NCI-H146 (cell line): ENCODE results near the gene ZDHHC13.

Source experiments
- DNase-seq: peaks from one replicate; lab custom pipeline; 2025; lab: John Stamatoyannopoulos, UW

The ZDHHC13 gene, protein sequence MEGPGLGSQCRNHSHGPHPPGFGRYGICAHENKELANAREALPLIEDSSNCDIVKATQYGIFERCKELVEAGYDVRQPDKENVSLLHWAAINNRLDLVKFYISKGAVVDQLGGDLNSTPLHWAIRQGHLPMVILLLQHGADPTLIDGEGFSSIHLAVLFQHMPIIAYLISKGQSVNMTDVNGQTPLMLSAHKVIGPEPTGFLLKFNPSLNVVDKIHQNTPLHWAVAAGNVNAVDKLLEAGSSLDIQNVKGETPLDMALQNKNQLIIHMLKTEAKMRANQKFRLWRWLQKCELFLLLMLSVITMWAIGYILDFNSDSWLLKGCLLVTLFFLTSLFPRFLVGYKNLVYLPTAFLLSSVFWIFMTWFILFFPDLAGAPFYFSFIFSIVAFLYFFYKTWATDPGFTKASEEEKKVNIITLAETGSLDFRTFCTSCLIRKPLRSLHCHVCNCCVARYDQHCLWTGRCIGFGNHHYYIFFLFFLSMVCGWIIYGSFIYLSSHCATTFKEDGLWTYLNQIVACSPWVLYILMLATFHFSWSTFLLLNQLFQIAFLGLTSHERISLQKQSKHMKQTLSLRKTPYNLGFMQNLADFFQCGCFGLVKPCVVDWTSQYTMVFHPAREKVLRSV

DNA sequence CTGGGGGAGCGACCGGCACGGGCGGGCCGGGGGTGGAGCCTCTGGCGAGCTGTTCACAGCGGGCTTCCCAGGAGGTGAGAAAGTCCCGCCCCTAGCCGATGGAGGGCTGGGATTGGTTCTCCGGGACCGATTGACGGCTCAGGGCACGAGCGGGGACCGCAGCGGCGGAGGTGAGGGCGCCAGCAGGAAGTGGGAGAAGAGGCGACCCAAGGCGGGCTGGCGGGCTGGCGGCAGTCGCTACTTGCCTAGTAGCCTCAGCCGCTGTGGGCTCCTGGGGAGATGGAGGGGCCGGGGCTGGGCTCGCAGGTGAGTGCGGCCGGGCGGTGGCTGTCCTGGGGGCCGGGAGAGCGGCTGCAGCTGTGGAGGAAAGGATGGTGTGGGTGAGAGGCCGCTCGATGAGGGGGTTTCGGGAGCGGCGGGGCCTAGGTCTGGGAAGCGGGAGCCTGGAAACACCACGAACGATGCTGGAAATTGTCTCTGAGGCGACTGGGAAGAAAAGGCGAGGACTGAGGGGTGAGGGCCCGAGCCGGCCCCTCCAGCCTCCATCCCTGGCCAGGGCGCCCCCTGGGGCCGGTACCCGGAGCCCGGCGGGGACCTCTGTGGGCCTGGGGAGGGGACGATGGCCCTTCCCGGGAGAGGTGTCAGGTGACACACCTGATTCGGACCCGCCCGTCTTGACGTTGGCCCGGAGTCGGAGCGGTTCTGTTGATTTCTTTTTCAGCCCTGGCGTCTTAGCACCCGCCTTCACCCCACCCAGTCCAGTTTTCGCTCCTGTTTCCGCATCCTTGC is at the start of gene ZDHHC13:
Gene ZDHHC13 (plus strand): TSS at position 198 of the 789 bp plus-strand sequence. CDS start 82 bp downstream, at position 280.
- peak; percentile 96 for DNase-seq

DNA sequence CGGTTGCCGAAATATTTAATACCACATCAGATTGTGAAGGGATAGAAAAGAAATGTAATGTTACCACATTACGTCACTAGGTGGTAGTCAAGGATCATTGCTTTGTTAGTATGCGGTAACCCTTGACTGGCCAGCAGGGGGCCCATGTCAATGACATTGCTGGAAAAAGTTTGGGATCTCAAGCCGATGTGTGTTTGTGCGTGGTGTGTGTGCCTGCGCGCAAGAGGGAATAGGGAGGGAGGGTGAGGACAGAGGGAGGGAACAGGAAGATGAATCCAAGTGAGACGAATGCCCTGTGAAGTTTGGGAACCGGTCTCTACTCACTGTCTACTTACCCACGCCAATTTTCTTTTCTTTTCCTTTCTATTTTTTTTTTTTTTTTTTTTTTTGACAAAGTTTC is 45.7 kb upstream of the ZDHHC13 start:
- peak; percentile 86 for DNase-seq

DNA sequence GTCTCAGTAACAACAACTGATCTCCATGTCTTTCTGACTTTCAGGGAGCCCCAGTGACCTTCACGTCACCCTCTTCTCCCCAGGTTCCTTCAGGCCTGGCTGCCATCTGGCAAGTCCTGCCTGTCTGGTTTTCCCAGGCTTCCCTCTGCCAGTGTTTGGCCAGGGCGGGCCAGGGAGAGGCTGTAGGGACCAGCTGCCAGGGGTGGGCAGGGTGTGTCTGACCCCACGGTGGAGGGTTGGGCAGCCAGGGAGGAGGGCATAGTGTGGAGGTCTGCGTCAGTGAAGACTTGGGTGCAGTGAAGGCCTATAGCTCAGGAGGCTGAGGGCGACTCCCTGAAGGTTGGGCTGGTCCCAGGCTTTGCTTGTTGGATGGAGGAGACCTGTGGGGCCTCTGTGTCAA is 44.5 kb upstream of the ZDHHC13 start:
- DNase-seq: no peak

DNA sequence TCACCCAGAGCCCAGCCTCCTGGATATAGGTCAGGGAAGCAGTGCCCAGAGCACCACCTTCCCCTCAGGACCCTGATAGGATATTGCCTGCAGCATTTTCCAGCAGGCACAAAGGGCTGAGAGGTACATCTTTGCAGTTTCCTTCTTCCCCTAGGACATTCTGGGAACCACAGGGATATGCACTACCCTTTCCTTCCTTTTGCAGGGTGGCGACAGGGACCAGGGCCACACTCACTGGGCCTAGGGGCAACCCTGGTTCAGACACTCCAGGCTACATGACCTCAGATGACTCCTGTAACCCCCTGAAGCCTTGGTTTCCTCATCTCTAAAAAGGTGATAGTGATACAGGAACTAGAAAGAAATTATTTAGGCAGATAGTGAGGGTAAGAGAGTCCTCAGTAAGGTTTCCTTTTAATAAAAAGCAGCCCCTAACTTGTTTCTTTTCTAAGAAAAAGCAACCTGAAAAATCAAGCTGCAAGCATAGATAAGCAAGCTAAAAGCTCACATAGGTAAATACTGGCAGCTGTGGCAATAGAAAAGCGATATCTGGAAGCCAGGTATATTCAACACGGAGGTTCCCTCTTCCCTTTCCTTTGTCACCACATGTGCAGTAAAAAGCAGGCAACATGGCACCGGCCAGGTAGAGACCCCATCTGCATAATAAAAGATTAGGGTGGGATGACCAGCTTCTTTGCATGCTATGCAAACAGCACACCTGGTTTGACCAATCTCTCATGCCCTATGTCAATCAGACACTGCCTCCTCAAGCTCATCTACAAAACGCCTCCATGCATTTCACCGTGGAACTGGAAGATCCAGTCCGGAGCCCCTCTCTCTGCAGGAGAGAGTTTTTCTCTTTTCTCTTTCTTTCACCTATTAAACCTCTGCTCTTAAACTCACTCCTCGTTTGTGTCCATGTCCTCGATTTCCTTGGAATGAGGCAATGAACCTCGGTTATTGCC is 43.2 kb upstream of the ZDHHC13 start:
- DNase-seq: peak; percentile 95

DNA sequence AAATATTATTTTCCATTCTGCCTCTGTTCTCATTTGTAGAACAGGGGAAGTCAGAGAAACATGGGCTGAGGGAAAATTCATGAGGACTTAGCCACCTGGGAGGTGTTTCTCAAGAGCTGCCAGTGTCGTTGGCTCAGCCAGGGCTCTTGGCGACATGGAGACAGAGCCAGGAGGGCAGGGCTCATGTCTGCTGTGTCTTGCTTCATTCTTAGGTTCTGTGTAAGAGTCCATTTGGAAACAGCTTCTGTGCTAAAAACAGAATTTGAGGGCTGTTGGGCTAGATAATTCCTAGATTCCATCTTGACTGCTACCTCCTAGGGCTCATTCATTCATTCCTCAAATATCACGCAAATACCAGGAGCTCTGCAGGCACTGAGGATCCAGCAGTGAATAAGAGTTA is 41.3 kb upstream of the ZDHHC13 start:
- no peak for DNase-seq

DNA sequence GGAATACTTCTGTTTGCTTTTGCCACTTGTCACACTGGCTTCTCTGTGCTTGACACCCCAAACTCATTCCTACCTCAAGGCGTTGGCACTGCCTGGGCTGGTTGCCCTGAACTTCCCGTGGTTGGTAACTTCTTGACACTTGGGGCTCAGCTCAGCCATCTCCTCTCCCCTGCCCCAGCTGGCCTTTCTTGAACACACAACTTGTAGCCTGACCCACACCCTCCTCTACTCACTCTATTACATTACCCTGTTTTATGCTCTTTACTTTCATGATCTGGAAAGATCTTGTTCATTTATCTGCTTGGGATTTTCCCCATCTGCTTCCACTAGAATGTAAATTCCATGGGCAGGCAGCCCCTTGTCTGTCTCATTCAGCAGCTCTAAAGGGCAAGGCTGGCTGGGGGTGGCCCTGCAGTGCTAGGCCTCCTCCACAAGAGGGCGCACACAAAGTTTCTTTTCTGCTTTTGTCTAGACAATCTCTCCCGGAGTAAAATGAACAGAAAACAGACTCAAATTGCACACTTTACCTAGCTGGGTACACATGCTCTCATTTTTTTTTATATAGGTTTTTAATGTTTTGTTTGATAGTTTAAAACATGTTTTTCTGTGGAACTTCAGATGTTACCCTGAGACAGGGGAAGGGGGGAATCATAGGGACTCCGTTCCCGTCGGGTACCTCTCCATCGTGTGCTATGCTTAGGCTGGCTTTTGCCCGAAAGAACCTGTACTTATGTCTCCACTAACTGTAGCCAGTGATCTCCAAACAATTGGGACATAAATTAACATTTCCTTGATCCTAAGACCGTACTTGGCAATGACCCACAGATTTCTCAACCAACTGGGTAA is 40.0 kb upstream of the ZDHHC13 start:
- peak; percentile 43 for DNase-seq

DNA sequence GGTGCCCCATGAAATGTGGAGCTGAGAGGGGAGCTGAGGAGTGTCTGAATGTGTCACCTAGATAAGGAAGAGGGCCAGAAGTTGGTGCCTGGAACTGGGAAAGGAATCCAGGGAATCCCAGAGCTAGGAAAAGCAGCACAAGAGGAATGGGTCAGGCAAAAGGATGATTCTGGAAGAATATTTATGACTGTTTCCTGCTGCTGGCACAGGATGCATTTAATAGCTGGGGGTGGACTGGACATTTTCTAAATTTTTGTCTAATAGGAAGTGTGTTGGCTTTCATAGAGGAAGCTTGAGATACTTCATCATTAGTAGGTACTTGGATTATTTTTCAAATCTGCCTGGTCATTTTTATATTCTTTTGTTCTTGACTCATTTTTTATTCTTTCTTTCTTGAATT is 39.0 kb upstream of the ZDHHC13 start:
- DNase-seq: no peak

DNA sequence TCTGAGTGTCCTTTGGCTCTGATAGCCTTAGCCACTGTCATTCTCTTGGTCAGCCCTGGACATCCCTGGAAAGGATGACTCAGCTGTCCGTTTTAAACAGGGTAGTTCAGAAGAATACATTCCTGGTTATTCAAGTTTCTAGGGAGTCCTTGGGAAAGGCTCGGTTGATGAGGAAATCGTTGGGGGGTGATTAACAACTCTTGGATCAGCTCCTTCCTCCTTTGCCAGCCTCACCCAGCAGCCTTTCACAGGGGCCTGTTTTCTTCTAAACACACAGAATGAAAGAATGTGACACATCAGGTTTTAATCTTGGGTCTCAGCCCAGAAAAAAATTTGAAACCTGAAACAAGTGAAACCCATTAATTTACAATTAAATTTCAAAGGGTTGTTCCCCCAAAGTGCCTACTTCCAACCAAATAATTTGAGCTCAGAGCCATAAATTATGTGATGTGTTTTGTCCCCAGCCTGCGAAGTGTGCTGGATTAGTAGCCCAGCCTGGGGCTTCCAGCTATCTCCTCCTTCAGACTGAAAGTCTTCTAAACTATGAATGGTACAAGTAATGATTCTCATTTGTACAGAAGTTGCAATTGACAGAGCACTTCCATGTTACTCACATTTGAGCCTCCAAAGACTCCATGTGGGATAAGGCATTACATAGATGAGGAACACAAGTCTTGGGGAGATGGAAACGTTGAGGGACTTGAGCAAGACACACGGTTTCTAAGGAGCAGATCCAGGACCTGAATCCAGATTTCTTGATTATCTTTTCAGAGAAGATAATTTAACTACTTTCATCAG is 37.1 kb upstream of the ZDHHC13 start:
- DNase-seq: no peak

DNA sequence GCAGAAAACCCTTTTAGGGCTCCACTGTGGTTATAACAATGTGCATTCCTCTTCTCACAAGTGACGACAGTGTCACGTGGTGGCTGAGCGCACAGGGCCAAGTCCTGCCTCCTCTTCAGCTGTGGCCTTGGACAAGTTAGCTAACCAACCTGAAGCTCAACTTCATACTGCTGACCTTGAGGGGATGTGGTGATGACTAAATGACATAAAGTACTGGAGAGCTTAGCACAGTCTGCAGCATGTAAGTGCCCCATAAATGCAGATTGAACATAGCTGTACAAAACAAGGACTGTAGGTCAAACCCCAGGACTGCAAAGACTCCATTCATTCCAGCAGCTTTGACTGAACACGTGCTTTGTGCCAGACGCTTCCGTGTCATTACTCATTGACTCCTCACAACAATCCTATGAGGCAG is 36.4 kb upstream of the ZDHHC13 start:
- DNase-seq: no peak

DNA sequence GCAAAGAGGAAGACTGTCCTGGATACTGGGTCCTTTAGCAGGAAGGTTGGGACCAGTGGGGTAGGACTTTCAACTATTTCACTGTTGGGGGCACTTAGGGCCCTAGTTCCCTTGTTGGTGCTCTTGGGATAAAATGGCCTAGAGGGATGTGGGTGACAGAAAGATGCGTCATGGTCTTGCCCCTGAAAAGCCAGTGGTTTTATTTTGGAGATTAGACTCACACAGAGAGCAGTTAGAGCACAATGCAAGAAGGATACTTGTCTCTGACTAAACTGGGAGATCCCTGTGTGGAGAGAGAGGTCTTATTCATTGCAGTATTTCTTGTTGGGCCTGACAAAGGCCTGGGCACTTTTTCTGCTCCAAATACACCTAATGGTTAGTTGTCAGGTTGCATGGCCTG is 33.8 kb upstream of the ZDHHC13 start:
- DNase-seq: no peak

DNA sequence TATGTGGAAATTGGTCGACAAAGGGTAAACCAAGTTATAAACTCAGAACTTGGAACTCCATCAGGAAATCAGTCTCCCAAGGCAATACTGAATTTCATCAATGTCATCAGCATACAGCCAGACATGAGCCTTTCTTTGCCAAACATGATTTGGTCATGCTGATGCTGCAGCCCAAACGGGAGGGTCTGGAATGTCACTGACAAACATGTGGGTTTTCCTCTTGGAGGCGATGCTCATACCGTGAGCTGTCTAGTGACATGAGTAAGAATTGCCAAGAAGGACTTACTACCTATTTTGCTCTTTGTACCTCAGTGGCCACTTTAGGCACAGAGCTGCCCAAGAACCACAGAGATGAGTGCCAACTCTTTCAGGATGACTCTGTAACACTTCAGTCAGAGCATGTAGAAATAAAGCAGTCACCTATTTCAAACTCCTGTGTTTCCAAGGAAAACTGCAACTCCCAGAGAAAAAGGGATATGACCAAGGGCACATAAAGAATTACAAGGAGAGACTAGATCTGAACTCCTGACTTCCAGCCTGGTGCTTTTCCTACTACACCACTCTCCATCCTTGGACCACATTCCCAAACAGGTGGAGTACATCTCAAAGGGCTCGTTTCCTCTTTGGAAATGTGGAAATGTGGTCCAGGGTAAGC is 32.2 kb upstream of the ZDHHC13 start:
- DNase-seq: no peak

DNA sequence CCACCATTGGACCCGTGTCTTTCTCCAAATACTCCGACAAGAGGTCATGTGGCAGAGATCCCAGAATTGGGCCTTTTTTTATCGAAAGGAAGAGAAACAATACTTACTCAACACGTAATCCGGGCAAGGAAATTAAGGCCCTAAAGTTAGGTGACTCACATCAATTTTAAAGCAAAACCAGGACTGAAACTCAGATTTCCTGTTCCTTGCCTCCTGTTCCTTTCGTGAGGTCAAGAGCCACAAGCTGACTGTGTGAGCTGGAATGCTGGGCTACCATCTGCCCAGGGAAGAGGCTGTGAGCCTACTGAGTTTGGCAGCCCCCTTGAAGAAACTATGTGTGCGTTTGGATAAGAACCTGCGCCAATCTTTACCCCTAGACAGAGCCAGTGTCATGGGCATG is 29.3 kb upstream of the ZDHHC13 start:
- DNase-seq: no peak

DNA sequence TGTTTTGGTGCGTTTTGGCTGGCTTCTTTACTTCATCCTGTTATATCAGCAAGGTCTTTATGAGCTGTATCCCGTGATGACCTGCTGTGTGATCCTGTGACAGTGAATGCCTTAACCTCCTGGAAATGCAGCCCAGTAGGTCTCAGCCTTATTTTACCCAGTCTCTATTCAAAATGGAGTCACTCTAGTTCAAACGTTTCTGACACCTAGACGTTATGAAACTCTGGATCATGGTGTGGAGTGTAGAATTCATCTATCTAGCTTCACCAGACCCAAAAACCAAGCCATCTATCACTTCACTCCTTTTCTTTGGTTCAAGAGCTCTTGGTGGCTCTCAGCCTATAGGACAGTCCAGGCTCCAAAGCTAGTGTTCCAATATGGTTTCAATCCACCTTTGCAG is 28.2 kb upstream of the ZDHHC13 start:
- DNase-seq: no peak

DNA sequence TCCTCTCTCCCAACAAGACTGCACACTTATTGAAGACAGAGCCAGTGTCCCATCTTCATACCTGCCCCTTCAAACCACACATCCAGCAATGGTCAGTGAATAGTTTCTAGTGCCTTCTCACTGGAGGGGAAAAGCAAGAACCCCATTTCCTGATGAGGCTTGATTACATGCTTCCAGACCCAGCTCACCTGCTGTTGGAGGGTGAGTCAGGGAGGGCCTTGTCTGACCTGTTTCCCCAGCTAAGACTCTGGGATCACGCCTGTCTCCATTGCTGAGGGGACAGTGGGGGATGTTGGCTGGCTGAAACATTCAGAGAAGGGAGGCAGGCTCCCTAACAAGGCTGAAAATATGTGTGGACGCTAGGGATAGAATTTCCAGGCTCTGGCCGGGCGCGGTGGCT is 27.5 kb upstream of the ZDHHC13 start:
- no peak for DNase-seq

DNA sequence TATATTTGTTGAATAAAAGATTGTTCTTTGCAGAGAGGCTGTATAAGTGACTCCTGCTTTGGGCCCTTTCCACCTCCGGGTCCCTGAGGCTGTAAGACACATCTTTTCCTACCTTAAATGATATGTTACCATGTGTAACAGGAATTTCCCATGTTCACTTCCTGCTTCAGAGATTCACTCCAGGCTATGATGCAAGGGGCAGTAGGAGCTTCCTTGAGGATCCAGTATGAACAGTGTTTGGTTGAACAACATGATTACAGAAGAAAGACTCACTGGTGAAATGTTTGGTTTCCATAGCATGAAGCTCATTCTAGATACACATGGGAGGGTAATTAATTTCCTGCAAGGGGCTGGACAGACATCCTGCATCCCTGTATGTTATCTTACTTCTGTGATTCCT is 25.6 kb upstream of the ZDHHC13 start:
- peak; percentile 9 for DNase-seq

DNA sequence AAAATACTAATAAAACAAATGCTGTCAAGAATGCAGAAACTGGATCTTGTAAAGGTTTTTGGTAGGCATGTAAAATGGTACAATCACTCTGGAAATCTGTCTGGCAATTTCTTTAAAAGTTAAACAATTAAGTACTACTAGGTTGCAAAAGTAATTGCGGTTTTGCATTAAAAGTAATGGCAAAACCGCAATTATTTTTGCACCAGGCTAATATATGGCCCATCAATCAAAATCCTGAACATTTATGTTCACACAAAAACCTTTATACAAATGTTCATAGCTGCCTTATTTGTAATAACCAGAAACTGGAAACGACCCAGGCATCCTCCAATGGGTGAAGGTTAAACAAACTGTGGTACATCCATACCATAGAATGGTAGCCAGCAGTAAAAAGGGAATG is 24.6 kb upstream of the ZDHHC13 start:
- DNase-seq: no peak

DNA sequence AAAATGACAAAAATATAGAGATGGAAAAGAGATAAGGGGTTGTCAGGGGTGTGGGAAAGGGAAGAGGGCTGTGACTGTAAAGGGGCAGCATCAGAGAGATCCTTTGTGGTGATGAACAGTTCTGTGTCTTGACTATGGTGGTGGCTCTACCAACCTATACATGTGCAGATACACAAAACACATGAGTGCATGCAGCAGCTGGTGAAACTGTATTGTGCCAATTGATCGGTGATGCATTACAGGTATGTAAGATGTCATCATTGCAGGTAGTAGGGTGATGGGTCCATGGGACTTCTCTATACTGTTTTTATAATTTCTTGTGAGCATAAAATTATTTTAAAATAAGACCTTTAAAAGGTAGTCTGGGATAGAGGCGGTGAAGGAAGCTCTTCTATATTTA is 24.1 kb upstream of the ZDHHC13 start:
- DNase-seq: no peak

DNA sequence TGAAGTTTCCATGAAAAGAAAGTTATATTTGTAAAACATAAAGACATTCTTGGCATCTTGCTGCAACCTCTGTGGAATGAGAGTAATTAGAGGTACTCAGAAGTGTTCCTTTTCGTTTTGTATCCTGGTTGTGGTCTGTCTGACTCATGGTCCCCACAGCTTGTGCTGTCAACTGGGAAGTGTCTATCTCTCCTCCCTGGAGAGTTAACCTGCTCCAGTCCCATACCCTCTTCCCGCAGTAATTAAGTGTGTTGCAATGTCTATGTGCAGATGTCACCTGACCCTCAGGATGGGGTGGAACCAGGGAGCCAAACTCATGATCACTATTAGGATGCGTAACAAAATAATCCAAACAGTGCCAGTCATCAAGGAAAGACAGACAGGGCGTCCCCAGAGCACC is 23.0 kb upstream of the ZDHHC13 start:
- no peak for DNase-seq

DNA sequence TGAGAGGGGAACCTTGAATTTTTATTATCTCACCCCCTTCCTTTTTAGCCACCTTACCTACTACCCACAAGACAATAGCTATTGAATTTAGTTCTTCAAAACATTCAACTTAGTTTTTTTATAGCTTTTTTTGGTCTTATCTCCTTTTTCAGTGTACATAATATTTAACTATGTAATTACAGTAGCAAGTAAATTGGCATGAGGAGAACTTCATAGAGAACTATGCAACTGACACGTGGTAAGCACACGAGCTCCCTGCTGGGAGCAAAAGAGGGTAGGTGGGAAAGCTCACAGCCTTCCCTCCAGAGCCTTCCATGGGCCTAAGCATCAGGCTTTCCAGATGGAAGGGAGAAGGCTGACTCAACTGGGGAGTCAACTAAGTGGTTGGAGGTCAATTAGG is 22.1 kb upstream of the ZDHHC13 start:
- DNase-seq: no peak
